Measurements from ENCODE around the gene ZDBF2. TPM values are rescaled to one million over a fixed set of nuclear protein-coding genes. Genes with fewer than 3 reads are reported as not detected.

Gene ZDBF2
- total and polyA plus RNA-seq, 2 of the 8 experiments (the other 6 are each of a cell fraction or from before 2014, with no cell fraction given): 1.5 to 17.2 TPM

GRCh38 chr2:206241736-206242135 is 32.7 kb upstream of the ZDBF2 start:
- CTCF ChIA-PET (ENCODE audit: partially characterized antibody): interaction anchor here (1.7 kb wide), 1 partner anchor 9 kb away, joined by 4 read pairs; no protein-coding TSS in a partner anchor
- no peak for DNase-seq (ENCODE audit: low read depth in 1 of 2, low spot score in 2 of 2)
- Histone ChIP-seq H2BK12ac (ENCODE audit: low read depth, low read length) (no peak overlapping the region), H2BK15ac (ENCODE audit: low read length) (no peak overlapping the region), H3K14ac (ENCODE audit: insufficient read length) (no peak overlapping the region), H4K5ac (ENCODE audit: insufficient read length, low read depth, low read length) (no peak overlapping the region), H3K27me3 (replicated peaks in 1 of 4; ENCODE audit: control insufficient read depth in 3 of 4, extremely low read depth in 1 of 4, insufficient read depth in 3 of 4, low read length in 3 of 4) (no peaks in the 10 kb centered on the region), H4K8ac (ENCODE audit: extremely low read depth, insufficient read depth, low read length) (no peak overlapping the region), H3K4me1 (replicated peaks in 1 of 4; ENCODE audit: control insufficient read depth in 3 of 4, insufficient read depth in 4 of 4, low read length in 3 of 4) (no peaks in the 10 kb centered on the region), H4K91ac (replicated peaks; ENCODE audit: insufficient read length, low read length) (no peak overlapping the region), H3K4me3 (ENCODE audit: extremely low read depth in 1 of 4, insufficient read depth in 2 of 4, low read depth in 3 of 4, low read length in 4 of 4) (no peak overlapping the region), H3K36me3 (ENCODE audit: control insufficient read depth in 2 of 4, insufficient read depth in 4 of 4, low read length in 3 of 4) (no peaks in the 10 kb centered on the region), H3K23ac (ENCODE audit: insufficient read length) (no peak overlapping the region), H3K79me1 (ENCODE audit: low read depth, low read length) (no peaks in the 10 kb centered on the region), H4K20me1 (replicated peaks in 1 of 2; ENCODE audit: control insufficient read depth in 1 of 2, insufficient read depth in 2 of 2, low read length in 2 of 2) (no peaks in the 10 kb centered on the region), H2BK5ac (ENCODE audit: low read depth, low read length) (no peak overlapping the region), H3K56ac (replicated peaks; ENCODE audit: insufficient read length, low read depth, low read length) (no peak overlapping the region), H2AFZ (ENCODE audit: low read length) (no peak overlapping the region), H3K9me3 (ENCODE audit: insufficient read depth in 2 of 2, low read depth in 1 of 2, low read length in 1 of 2) (no peaks in the 10 kb centered on the region), H3K4ac (replicated peaks; ENCODE audit: insufficient read length, low read depth, low read length) (no peak overlapping the region), H2AK5ac (ENCODE audit: low read depth, low read length) (no peak overlapping the region), H3K79me2 (ENCODE audit: control insufficient read depth in 1 of 2, insufficient read depth in 2 of 2, low read length in 2 of 2) (no peaks in the 10 kb centered on the region), H2BK20ac (ENCODE audit: low read length) (no peak overlapping the region), H2BK120ac (replicated peaks; ENCODE audit: low read depth, low read length) (no peak overlapping the region), H3K27ac (ENCODE audit: low read depth, low read length) (no peak overlapping the region), H3K18ac (ENCODE audit: extremely low read depth, low read length) (no peak overlapping the region), H3K9ac (replicated peaks in 1 of 4; ENCODE audit: extremely low read depth in 1 of 4, low read depth in 3 of 4, low read length in 3 of 4) (no peak overlapping the region), H3K4me2 (ENCODE audit: insufficient read depth in 1 of 2, low read depth in 2 of 2, low read length in 2 of 2) (no peak overlapping the region), H3K23me2 (ENCODE audit: low read depth, low read length) (no peaks in the 10 kb centered on the region)
- TF ChIP-seq RFX5 (IDR thresholded peaks at IDR 0.05; ENCODE audit: borderline replicate concordance, low read depth, low read length) (no peak), TCF12 (IDR thresholded peaks at IDR 0.05; ENCODE audit: low read depth, low read length) (no peak), SIRT6 (IDR thresholded peaks at IDR 0.05; ENCODE audit: low read length) (no peak)
- POLR2A ChIA-PET (ENCODE audit: partially characterized antibody): no interaction called here
- WGBS, 2 experiments (ENCODE audit: extremely low coverage in 1 of 2, insufficient coverage in 1 of 2, insufficient read length in 1 of 2, insufficient replicate concordance in 2 of 2, low coverage in 1 of 2, low lambda C conversion rate in 2 of 2, missing lambda C conversion rate in 1 of 2): 84% methylated on average over 4 of the region's 4 CpGs; no CpG with 5 or more reads in 1 of the 2 experiments
- no peak for FAIRE-seq

Data from H1 (cell line).